ENCODE data around the gene VPS13D. TPM values are rescaled to one million over a fixed set of nuclear protein-coding genes. Genes with fewer than 3 reads are reported as not detected.

Gene VPS13D
- total RNA-seq, 2 experiments from 2014 or later = 32.5 to 39.9 TPM

DNA sequence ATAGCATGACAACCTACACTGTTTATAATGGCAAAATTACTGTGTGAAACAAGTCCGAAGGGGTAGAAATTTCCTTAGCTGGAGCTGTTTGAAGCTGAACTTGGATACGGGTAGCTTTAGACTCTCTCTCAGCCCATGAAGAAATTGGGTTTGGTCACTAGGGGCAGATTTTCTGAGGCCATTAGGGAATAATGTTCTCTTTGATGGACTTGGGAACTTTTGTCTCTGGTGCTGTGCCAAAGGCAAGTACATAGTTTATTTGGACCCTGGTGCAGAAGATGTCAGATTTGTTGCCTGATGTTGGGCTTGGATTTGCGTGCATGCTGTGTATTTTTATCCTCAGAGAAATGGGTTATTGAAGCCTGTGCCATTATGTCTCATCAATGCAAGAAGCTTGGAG is 109.6 kb downstream of the VPS13D start:
- Mint-ChIP-seq H3K27ac (no peak overlapping the region), H3K4me3 (no peak overlapping the region), H3K4me1 (ENCODE audit: low read depth) (peaks cover 36% of the 10 kb centered on the region), H3K27me3 (ENCODE audit: low read depth) (no peaks in the 10 kb centered on the region), H3K36me3 (ENCODE audit: low read depth) (peaks cover 54% of the 10 kb centered on the region), H3K9me3 (ENCODE audit: insufficient read depth) (no peaks in the 10 kb centered on the region)
- DNase-seq (no peak), ATAC-seq (no peak)
- ChIA-PET CTCF (interaction anchor here (0.8 to 1.6 kb wide), 5 partner anchors 25 to 320 kb away, joined by 3 to 6 read pairs (median 3); no protein-coding TSS in a partner anchor), POLR2A (interaction anchor here (0.5 kb wide), 1 partner anchor 31 kb away, joined by 3 read pairs; no protein-coding TSS in a partner anchor)

DNA sequence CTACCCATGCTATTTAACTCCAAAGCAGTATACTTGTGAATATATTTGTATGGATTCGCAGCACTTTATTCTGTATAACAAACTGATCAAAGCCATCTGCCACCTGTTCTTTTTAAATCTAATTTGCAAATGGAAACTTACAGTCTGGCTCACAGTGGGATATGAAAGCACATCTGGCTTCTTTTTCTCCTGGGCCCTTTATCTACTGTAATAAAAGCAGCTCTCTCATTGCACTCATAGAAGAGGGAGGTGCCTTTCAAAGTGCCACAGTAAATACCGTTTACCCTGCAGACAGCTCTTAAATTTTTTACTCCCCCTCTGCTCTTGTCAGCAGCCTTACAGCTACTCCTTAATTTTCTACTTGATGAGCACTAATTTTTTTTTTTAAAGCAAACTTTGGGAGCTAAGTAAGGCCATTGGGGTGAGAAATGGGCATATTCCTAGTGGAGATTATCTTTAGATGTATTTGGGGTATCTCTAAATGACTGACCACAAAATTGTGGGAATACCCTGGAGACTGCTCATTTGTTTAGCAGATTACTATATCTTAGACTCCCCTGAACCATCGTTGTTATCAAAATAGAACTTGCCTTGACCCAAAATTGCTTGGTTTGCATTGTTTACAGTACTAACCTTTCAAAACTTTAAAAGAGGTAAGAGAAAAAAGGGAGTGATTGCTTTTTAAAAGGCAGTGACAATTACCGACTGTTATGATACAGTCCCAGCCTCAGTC is 110.1 kb downstream of the VPS13D start:
- H3K4me1 Mint-ChIP-seq (ENCODE audit: low read depth) = peaks cover 42% of the 10 kb centered on the region
- ATAC-seq = no peak

GRCh38 chr1:12340544-12340930 is 110.7 kb downstream of the VPS13D start:
- DNase-seq = no peak
- Mint-ChIP-seq H3K27ac (no peak overlapping the region), H3K9me3 (ENCODE audit: insufficient read depth) (no peaks in the 10 kb centered on the region), H3K4me3 (no peak overlapping the region), H3K4me1 (ENCODE audit: low read depth) (peaks cover 47% of the 10 kb centered on the region), H3K27me3 (ENCODE audit: low read depth) (no peaks in the 10 kb centered on the region), H3K36me3 (ENCODE audit: low read depth) (peaks cover 57% of the 10 kb centered on the region)
- ChIA-PET CTCF (interaction anchor here (0.8 to 1.9 kb wide), 3 partner anchors 132 to 216 kb away, joined by 3 to 6 read pairs (median 4); no protein-coding TSS in a partner anchor), POLR2A (interaction anchor here (0.5 to 0.8 kb wide), 2 partner anchors 65 to 93 kb away, joined by 3 read pairs; no protein-coding TSS in a partner anchor)
- no peak for ATAC-seq

More for the DNA sequence above, 110.1 kb downstream of the VPS13D start:
- H3K27me3 Mint-ChIP-seq (ENCODE audit: low read depth) = no peaks in the 10 kb centered on the region
- no peak overlapping the region for H3K4me3 Mint-ChIP-seq
- no peak overlapping the region for H3K27ac Mint-ChIP-seq
- POLR2A ChIA-PET = interaction anchor here (0.5 kb wide), 1 partner anchor 31 kb away, joined by 3 read pairs; no protein-coding TSS in a partner anchor
- H3K36me3 Mint-ChIP-seq (ENCODE audit: low read depth) = peaks cover 54% of the 10 kb centered on the region
- CTCF ChIA-PET = interaction anchor here (0.9 to 1.6 kb wide), 4 partner anchors 25 to 319 kb away, joined by 3 to 6 read pairs (median 4); no protein-coding TSS in a partner anchor
- no peaks in the 10 kb centered on the region for H3K9me3 Mint-ChIP-seq (ENCODE audit: insufficient read depth)
- no peak for DNase-seq

DNA sequence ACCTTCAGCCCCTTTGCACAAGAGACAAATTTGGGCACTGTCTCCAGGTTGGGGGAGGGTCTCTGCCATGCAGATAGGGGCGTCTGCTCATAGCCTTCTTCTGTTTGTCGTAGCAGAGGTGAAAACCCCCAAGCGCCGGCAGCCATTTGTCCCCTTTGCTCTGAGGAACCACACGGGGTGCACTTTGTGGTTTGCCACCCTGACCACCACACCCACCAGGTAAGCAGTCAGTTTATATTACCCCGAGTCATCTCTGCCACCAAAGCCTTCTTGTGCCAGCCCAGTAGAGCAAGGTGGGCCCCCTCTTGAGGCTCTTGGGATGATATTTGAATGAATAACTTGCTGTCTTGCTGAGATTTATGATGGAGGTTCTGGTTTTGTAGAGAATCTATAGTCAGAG is 111.8 kb downstream of the VPS13D start:
- Mint-ChIP-seq H3K36me3 (ENCODE audit: low read depth) (peaks cover 58% of the 10 kb centered on the region), H3K4me3 (no peak overlapping the region), H3K27me3 (ENCODE audit: low read depth) (no peaks in the 10 kb centered on the region), H3K4me1 (ENCODE audit: low read depth) (peaks cover 59% of the 10 kb centered on the region), H3K27ac (no peak overlapping the region), H3K9me3 (ENCODE audit: insufficient read depth) (no peaks in the 10 kb centered on the region)
- ChIA-PET POLR2A (no interaction called here), CTCF (interaction anchor here (1.2 to 1.9 kb wide), 3 partner anchors 27 to 277 kb away, joined by 3 to 4 read pairs (median 4); no protein-coding TSS in a partner anchor)
- ATAC-seq = no peak
- no peak for DNase-seq

- Mint-ChIP-seq H3K27ac (no peak overlapping the region), H3K9me3 (ENCODE audit: insufficient read depth) (no peaks in the 10 kb centered on the region), H3K36me3 (ENCODE audit: low read depth) (peaks cover 58% of the 10 kb centered on the region), H3K4me3 (no peak overlapping the region), H3K4me1 (ENCODE audit: low read depth) (peaks cover 60% of the 10 kb centered on the region), H3K27me3 (ENCODE audit: low read depth) (no peaks in the 10 kb centered on the region)
- ATAC-seq = no peak
- ChIA-PET POLR2A (no interaction called here), CTCF (interaction anchor here (1.3 to 1.9 kb wide), 2 partner anchors 130 to 277 kb away, joined by 4 read pairs; no protein-coding TSS in a partner anchor)
- DNase-seq = no peak
These were observed 112.7 kb downstream of the VPS13D start for GRCh38 chr1:12342401-12343003.

GRCh38 chr1:12343823-12344487 is 114.1 kb downstream of the VPS13D start:
- POLR2A ChIA-PET = interaction anchor here (0.7 to 2.2 kb wide), 2 partner anchors 9 to 104 kb away, joined by 3 to 8 read pairs; no protein-coding TSS in a partner anchor
- Mint-ChIP-seq H3K27ac (peak overlapping the region; percentile 91), H3K36me3 (ENCODE audit: low read depth) (peaks cover 61% of the 10 kb centered on the region), H3K9me3 (ENCODE audit: insufficient read depth) (no peaks in the 10 kb centered on the region), H3K4me1 (ENCODE audit: low read depth) (peaks cover 60% of the 10 kb centered on the region), H3K27me3 (ENCODE audit: low read depth) (no peaks in the 10 kb centered on the region), H3K4me3 (no peak overlapping the region)
- CTCF ChIA-PET = interaction anchor here (0.9 to 3.1 kb wide), 6 partner anchors 12 to 315 kb away, joined by 3 to 10 read pairs (median 4); partner anchors contain the start of gene DHRS3
- ATAC-seq (no peak), DNase-seq (no peak)

GRCh38 chr1:12344596-12345349 is 114.9 kb downstream of the VPS13D start:
- Mint-ChIP-seq H3K36me3 (ENCODE audit: low read depth) (peaks cover 67% of the 10 kb centered on the region), H3K4me1 (ENCODE audit: low read depth) (peaks cover 60% of the 10 kb centered on the region), H3K4me3 (peak overlapping the region; percentile 61), H3K27me3 (ENCODE audit: low read depth) (no peaks in the 10 kb centered on the region), H3K27ac (peak overlapping the region; percentile 91), H3K9me3 (ENCODE audit: insufficient read depth) (no peaks in the 10 kb centered on the region)
- CTCF ChIA-PET = interaction anchor here (0.9 to 3.1 kb wide), 10 partner anchors 11 to 314 kb away, joined by 3 to 10 read pairs (median 4); partner anchors contain the start of gene DHRS3
- POLR2A ChIA-PET = interaction anchor here (0.7 to 2.2 kb wide), 3 partner anchors 10 to 437 kb away, joined by 3 to 8 read pairs (median 5); no protein-coding TSS in a partner anchor
- ATAC-seq (peak; percentile 21), DNase-seq (no peak)

GRCh38 chr1:12345350-12346217 is 115.8 kb downstream of the VPS13D start:
- Mint-ChIP-seq H3K9me3 (ENCODE audit: insufficient read depth) (peaks cover 7% of the 10 kb centered on the region), H3K36me3 (ENCODE audit: low read depth) (peaks cover 73% of the 10 kb centered on the region), H3K4me1 (ENCODE audit: low read depth) (peaks cover 56% of the 10 kb centered on the region), H3K27ac (peak overlapping the region; percentile 91), H3K27me3 (ENCODE audit: low read depth) (no peaks in the 10 kb centered on the region), H3K4me3 (peak overlapping the region; percentile 61)
- ChIA-PET POLR2A (interaction anchor here (0.6 to 2.2 kb wide), 8 partner anchors 11 to 437 kb away, joined by 3 to 8 read pairs (median 3); no protein-coding TSS in a partner anchor), CTCF (interaction anchor here (1.0 to 3.1 kb wide), 7 partner anchors 33 to 313 kb away, joined by 3 to 10 read pairs (median 5); partner anchors contain the start of gene DHRS3)
- DNase-seq (peak; percentile 50), ATAC-seq (peak; percentile 78)

GRCh38 chr1:12346483-12347151 is 116.8 kb downstream of the VPS13D start:
- ChIA-PET CTCF (interaction anchor here (2.3 to 2.8 kb wide), 2 partner anchors 61 to 272 kb away, joined by 5 to 10 read pairs; partner anchors contain the start of gene DHRS3), POLR2A (interaction anchor here (0.6 to 2.2 kb wide), 3 partner anchors 12 to 274 kb away, joined by 3 to 8 read pairs (median 5); no protein-coding TSS in a partner anchor)
- DNase-seq (no peak), ATAC-seq (no peak)
- Mint-ChIP-seq H3K36me3 (ENCODE audit: low read depth) (peaks cover 77% of the 10 kb centered on the region), H3K9me3 (ENCODE audit: insufficient read depth) (peaks cover 12% of the 10 kb centered on the region), H3K27me3 (ENCODE audit: low read depth) (no peaks in the 10 kb centered on the region), H3K4me1 (ENCODE audit: low read depth) (peaks cover 45% of the 10 kb centered on the region), H3K4me3 (no peak overlapping the region), H3K27ac (peak overlapping the region; percentile 26)

GRCh38 chr1:12348113-12348512 is 118.3 kb downstream of the VPS13D start:
- no peaks in the 10 kb centered on the region for H3K27me3 Mint-ChIP-seq (ENCODE audit: low read depth)
- ChIA-PET CTCF (no interaction called here), POLR2A (no interaction called here)
- H3K4me1 Mint-ChIP-seq (ENCODE audit: low read depth) = peaks cover 33% of the 10 kb centered on the region
- H3K27ac Mint-ChIP-seq = no peak overlapping the region
- DNase-seq (no peak), ATAC-seq (no peak)
- peaks cover 12% of the 10 kb centered on the region for H3K9me3 Mint-ChIP-seq (ENCODE audit: insufficient read depth)
- H3K4me3 Mint-ChIP-seq = no peak overlapping the region
- peaks cover 69% of the 10 kb centered on the region for H3K36me3 Mint-ChIP-seq (ENCODE audit: low read depth)
